Lower leg skin (tissue), 4 donors: ENCODE measurements around the gene PRKAR1B. TPM values are rescaled to one million over a fixed set of nuclear protein-coding genes. Genes with fewer than 3 reads are reported as not detected.

Experiments
- DNase-seq, 2 donors: peaks; one replicate each; pipeline ENCODE4 v3.0.0-alpha.2; 2019; ENCODE audit warnings: low spot score in 2 of 2
- H3K4me3 ChIP-seq: fragments of 200-600 bp; sonication (generic); 2 replicates; pipeline ENCODE4 v1.5.1; 2017; ENCODE audit warnings: mild to moderate bottlenecking, low read depth; ENCODE audit not compliant: poor library complexity, severe bottlenecking
- POLR2A ChIP-seq, 2 donors: fragments of 450-650 bp; IDR thresholded peaks; one replicate each; pipeline ENCODE4 v1.6.1; 2016 to 2017; ENCODE audit warnings: antibody characterized with exemption in 2 of 2, mild to moderate bottlenecking in 1 of 2, moderate library complexity in 1 of 2
- WGBS, 2 donors: methylation state at CpG; one replicate each; pipeline ENCODE4 v1.1.5; 2018; 5-methylcytosine and 5-hydroxymethylcytosine counted together
- intact Hi-C: fragments of 100-400 bp; cut with DNase I; formaldehyde crosslinking; loops from one replicate; pipeline ENCODE4 v1.15.0; 2023; ENCODE audit warnings: low total_unique reads
- total RNA-seq, 4 donors: library from RNA; depleted of rRNA; stranded (reverse); fragments of >200 nt; gene quantifications; one replicate each; pipeline ENCODE4 v1.1.0, GENCODE V29; 2016
- TF ChIP-seq, protein P1 (sequence below), 3 donors: fragments of 450-650 bp; IDR thresholded peaks; one replicate each; pipeline ENCODE4 v1.5.1; 2016; ENCODE audit warnings: antibody characterized with exemption in 3 of 3, mild to moderate bottlenecking in 3 of 3, moderate library complexity in 2 of 3

Gene PRKAR1B
- total RNA-seq, 4 donors from 2014 or later: 7.8 to 16.9 (median 15.0) TPM

DNA sequence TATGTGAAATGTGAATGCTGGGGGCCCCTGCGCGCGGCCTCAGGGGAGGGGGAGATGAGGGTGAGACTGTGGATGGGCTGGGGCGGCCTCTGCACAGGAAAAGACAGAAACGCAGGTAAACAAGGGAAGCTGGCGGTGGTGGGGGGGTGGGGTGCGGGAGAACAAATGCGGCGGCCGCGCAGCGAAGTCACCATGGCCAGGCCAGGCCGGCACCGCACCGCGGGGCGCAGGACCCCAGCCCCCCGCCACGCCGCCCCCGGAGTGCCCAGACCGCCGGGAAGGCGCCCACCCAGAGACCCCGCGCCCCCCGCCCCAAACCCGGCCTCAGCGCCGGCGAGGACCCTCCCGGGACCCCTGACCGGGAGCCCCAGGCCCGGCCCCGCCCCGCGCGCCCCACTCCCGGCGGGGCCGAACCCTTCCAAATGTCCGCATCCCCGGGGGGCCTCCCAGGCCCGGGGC, 15.1 kb downstream of the PRKAR1B start:
- peak overlapping the region; percentile 4 for H3K4me3 ChIP-seq
- intact Hi-C loops: no loop called here
- 8 to 10% methylated on average over 19 to 21 of the region's 44 CpGs for WGBS, 2 donors
- peak in 1 of 2 donors; percentile 74 for DNase-seq
- TF ChIP-seq, protein P1, sequence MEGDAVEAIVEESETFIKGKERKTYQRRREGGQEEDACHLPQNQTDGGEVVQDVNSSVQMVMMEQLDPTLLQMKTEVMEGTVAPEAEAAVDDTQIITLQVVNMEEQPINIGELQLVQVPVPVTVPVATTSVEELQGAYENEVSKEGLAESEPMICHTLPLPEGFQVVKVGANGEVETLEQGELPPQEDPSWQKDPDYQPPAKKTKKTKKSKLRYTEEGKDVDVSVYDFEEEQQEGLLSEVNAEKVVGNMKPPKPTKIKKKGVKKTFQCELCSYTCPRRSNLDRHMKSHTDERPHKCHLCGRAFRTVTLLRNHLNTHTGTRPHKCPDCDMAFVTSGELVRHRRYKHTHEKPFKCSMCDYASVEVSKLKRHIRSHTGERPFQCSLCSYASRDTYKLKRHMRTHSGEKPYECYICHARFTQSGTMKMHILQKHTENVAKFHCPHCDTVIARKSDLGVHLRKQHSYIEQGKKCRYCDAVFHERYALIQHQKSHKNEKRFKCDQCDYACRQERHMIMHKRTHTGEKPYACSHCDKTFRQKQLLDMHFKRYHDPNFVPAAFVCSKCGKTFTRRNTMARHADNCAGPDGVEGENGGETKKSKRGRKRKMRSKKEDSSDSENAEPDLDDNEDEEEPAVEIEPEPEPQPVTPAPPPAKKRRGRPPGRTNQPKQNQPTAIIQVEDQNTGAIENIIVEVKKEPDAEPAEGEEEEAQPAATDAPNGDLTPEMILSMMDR (IDR thresholded peaks at IDR 0.05): no peak
- TF ChIP-seq POLR2A (IDR thresholded peaks at IDR 0.05): no peak

DNA sequence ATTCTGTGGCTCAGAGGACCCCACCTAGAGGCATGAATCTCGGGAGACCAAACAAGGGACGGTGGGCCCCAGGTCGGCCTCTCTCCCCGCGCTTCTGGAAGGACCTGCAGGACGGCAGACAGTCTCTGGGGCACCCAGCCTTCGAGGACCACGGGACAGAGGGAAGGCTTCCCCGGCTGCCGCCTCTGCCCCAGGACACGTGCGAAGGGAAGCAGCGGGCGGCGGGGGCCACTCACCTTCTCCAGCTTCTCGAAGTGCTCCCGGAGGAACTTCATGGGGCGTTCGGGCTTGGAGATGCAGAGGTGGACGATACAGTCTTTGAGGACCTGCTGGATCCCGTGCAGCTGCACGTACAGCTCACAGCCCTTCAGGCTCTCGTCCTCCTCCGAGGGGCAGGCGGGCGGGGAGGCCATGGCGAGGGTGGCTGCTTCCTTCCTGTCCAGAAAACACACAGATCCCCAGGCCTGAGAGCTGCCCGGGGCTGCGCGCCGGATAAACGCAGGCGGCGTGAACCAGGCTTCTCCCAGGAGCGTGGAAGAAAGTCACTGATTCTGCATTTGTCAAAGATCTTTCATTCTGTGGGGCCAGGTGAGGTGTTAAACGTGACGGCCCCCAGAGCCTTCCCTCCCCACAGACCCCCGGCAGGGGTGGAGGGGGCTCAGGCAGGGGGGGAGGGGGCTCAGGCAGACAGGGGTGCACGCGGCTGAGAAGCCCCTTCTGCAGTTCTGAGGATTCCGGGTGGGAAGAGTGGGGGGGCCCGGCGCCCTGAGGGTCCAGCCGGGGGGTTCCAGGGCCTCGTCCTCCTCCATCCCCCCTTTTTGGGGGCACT, 15.8 kb downstream of the PRKAR1B start:
- intact Hi-C loops: no loop called here
- WGBS, 2 donors: 62 to 64% methylated on average over 41 of the region's 45 CpGs
- peak in 1 of 2 donors; percentile 86 for DNase-seq
- TF ChIP-seq POLR2A (IDR thresholded peaks at IDR 0.05): no peak
- peak overlapping the region; percentile 4 for H3K4me3 ChIP-seq

DNA sequence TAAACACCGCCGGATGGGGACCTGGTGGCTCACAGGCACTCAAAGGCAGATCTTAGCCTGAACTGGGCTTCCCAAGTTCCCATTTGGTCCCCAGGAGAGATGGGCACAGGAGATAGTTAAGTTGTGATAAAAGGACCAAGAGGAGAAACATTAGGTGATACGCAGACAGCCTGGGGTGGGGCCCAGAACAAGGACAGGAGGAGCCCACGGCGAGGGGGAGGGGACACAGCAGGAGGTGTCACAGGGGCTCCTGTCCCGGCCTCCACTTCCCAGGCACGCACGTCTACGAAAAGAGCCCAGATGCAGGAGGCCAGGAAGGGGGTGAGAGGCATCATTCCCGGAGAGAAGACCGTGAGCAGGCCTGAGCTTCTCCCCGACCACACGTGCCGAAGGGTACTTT, 16.9 kb downstream of the PRKAR1B start:
- TF ChIP-seq, protein P1 (IDR thresholded peaks at IDR 0.05): no peak
- TF ChIP-seq POLR2A (IDR thresholded peaks at IDR 0.05): no peak
- H3K4me3 ChIP-seq: no peak overlapping the region
- WGBS, 2 donors: 92 to 94% methylated on average over 14 of the region's 14 CpGs
- intact Hi-C loops: no loop called here
- peak in 1 of 2 donors; percentile 54 for DNase-seq

DNA sequence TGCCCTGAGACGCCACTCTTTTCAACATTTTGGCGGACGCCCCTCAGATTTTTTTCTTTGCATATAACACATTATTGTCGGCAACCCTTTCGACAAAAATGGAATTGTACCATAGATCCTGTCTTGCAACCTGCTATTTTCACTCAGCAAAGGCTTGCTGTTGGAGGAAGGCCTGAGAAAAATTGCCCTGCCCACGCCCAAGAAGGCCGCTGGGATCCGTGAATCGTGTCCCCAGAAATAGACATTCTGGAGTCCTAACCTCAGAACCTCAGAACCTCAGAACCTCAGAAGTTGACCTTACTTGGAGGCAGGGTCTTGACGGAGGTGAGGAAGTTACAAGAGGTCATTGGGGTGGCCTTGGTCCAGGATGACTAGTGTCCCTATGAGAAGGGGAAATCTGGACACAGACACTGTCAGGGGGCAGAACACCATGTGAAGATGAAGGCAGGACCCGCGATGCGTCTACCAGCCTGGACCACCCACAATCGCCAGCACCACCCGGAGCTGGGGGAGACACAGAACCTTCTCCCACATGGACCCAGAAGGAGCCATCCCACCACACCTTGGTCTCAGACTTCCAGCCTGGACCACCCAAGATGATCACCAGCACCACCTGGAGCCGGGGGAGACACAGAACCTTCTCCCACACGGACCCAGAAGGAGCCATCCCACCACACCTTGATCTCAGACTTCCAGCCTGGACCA, 19.6 kb downstream of the PRKAR1B start:
- intact Hi-C loops: no loop called here
- WGBS, 2 donors: 90% methylated on average over 17 of the region's 17 CpGs
- peak in 1 of 2 donors; percentile 65 for DNase-seq
- H3K4me3 ChIP-seq: no peak overlapping the region
- no peak for TF ChIP-seq POLR2A (IDR thresholded peaks at IDR 0.05)
- TF ChIP-seq, protein P1 (IDR thresholded peaks at IDR 0.05): no peak

DNA sequence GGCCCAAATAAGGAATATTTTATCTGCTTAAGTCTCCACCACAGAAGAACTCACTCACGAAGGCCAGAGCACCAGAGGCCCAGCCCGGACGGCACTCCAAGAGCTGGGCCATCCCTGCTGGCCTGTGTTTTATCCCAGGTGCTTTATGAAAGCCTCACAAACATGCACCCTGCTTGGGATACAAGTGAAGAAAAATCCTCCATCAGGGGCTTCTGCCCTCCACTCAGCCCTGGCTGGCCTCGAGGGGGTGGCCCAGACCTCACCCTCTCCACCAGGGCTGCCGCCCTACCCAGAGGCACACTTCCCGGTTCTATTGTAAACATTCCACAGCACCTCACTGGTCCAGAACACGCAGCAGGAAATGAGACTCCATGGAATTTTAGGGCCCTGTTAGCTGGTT, 20.4 kb downstream of the PRKAR1B start:
- TF ChIP-seq, protein P1 (IDR thresholded peaks at IDR 0.05): no peak
- no peak for TF ChIP-seq POLR2A (IDR thresholded peaks at IDR 0.05)
- DNase-seq: peak in 1 of 2 donors; percentile 59

DNA sequence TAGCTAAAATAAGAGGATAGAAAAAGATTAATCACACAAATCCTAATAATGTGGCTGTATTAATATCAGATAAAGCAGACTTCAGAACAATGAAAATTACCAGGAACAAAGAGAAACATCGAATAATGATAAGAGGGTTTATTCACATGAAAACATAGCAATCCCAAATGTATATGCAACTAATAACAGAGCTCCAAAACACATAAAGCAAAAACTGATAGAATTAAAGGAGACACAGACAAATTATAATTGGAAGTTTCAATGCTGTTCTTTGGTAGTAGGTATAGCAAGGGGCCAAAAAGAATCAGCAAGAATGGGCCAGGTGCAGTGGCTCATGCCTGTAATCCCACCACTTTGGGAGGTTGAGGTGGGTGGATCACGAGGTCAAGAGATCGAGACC, 24.0 kb downstream of the PRKAR1B start:
- WGBS, 2 donors: 95% methylated on average over 3 of the region's 3 CpGs
- DNase-seq: no peak
- TF ChIP-seq POLR2A (IDR thresholded peaks at IDR 0.05): no peak
- TF ChIP-seq, protein P1 (IDR thresholded peaks at IDR 0.05): no peak
- H3K4me3 ChIP-seq: no peak overlapping the region
- intact Hi-C loops: no loop called here

More for the DNA sequence above, 20.4 kb downstream of the PRKAR1B start:
- 85 to 89% methylated on average over 7 of the region's 7 CpGs for WGBS, 2 donors
- no peak overlapping the region for H3K4me3 ChIP-seq
- intact Hi-C loops: no loop called here
